Measurements from ENCODE around the gene CTCFL.

CTCFL gene

DNA sequence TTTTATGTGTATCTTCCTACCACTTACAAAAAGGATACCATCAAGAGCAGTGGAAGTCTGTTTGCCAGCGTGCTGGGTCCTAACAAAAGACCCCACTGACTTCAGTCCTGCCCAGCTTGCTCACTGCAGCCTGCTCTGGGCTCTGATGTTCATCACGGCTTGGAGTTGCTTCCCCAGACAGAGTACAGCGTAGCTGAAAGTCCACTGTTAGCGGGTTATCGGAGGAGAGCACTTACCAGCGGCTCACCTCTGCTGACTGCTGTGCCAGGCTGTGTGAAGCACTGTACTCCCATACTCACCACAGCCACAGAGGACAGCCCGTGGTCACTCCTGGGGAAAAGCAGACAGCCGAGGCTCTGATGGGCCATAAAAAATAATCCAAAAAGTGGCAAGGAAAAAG is 40.2 kb downstream of the CTCFL start:
- in situ Hi-C loops (cut with HindIII; ENCODE audit: low sequenced_read_pairs), result no loop called here
- H3K4me3 ChIP-seq (ENCODE audit: low read depth, low read length), result no peak overlapping the region
- DNase-seq (ENCODE audit: low read depth), result no peak
- TF ChIP-seq, protein P1, sequence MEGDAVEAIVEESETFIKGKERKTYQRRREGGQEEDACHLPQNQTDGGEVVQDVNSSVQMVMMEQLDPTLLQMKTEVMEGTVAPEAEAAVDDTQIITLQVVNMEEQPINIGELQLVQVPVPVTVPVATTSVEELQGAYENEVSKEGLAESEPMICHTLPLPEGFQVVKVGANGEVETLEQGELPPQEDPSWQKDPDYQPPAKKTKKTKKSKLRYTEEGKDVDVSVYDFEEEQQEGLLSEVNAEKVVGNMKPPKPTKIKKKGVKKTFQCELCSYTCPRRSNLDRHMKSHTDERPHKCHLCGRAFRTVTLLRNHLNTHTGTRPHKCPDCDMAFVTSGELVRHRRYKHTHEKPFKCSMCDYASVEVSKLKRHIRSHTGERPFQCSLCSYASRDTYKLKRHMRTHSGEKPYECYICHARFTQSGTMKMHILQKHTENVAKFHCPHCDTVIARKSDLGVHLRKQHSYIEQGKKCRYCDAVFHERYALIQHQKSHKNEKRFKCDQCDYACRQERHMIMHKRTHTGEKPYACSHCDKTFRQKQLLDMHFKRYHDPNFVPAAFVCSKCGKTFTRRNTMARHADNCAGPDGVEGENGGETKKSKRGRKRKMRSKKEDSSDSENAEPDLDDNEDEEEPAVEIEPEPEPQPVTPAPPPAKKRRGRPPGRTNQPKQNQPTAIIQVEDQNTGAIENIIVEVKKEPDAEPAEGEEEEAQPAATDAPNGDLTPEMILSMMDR (IDR thresholded peaks at IDR 0.05; ENCODE audit: low read depth, low read length, missing control alignments), result no peak

DNA sequence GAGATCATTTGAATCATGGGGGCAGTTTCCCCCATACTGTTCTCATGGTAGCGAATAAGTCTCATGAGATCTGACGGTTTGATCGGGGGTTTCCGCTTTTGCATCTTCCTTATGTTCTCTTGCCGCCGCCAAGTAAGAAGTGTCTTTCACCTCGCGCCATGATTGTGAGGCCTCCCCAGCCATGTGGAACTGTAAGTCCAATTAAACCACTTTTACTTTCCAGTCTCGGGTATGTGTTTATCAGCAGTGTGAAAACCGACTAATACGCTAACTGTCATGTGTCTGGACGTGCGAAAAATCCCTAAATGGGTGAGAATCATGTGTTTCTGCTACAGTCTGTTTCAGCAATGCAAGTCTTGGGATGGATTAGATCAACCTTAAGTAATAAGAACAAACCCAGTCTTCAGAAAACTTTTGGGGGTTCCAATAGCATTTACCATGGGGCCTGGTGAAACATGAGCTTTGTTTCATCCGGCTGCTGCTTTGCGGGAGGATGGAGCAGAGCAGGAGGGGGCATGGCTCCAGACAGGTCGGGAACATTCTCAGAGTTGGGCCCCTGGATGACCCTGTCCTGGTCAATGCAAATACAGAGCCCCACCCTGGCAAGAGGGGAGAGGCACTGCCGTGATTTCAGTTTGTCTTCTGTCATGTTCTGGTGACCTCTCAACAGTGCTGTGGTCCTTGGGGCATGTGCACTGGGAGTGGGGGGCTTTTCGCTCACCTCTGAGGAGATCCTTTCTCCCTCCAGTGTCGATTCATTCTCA is 41.5 kb downstream of the CTCFL start:
- TF ChIP-seq, protein P1 (IDR thresholded peaks at IDR 0.05; ENCODE audit: low read depth, low read length, missing control alignments), result no peak
- in situ Hi-C loops (cut with HindIII; ENCODE audit: low sequenced_read_pairs), result no loop called here
- no peak for DNase-seq (ENCODE audit: low read depth)
- no peak overlapping the region for H3K4me3 ChIP-seq (ENCODE audit: low read depth, low read length)

DNA sequence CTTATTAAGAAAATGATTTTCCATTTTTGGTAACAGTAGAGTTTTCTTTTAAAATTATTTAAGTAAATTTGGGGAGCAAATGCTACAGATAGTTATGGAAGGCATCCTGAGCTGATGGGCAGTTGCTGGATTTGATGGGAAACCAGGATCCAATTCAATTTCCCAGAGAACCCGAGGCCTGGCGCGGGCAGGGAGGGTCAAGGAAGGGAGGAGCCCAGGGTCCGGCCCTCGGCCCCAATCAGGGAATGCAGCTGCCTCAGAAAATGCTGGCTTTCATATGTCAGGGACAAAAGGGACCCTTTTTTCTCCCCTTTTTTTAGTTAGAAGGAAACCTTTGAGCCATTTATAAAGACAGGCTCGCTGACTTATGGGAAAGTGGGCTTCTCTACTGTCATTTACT is 42.1 kb downstream of the CTCFL start:
- DNase-seq (ENCODE audit: low read depth), result no peak
- in situ Hi-C loops (cut with HindIII; ENCODE audit: low sequenced_read_pairs), result no loop called here
- TF ChIP-seq, protein P1 (IDR thresholded peaks at IDR 0.05; ENCODE audit: low read depth, low read length, missing control alignments), result no peak
- no peak overlapping the region for H3K4me3 ChIP-seq (ENCODE audit: low read depth, low read length)

- TF ChIP-seq, protein P1 (IDR thresholded peaks at IDR 0.05; ENCODE audit: low read depth, low read length, missing control alignments), result no peak
- in situ Hi-C loops (cut with HindIII; ENCODE audit: low sequenced_read_pairs), result no loop called here
Measured at GRCh38 chr20:57482148-57482547, 42.8 kb downstream of the CTCFL start.

GRCh38 chr20:57481281-57481711 is 43.6 kb downstream of the CTCFL start:
- H3K4me3 ChIP-seq (ENCODE audit: low read depth, low read length), result no peak overlapping the region
- in situ Hi-C loops (cut with HindIII; ENCODE audit: low sequenced_read_pairs), result no loop called here
- no peak for DNase-seq (ENCODE audit: low read depth)
- TF ChIP-seq, protein P1 (IDR thresholded peaks at IDR 0.05; ENCODE audit: low read depth, low read length, missing control alignments), result no peak

More at GRCh38 chr20:57482148-57482547, 42.8 kb downstream of the CTCFL start:
- no peak for DNase-seq (ENCODE audit: low read depth)
- H3K4me3 ChIP-seq (ENCODE audit: low read depth, low read length), result no peak overlapping the region

DNA sequence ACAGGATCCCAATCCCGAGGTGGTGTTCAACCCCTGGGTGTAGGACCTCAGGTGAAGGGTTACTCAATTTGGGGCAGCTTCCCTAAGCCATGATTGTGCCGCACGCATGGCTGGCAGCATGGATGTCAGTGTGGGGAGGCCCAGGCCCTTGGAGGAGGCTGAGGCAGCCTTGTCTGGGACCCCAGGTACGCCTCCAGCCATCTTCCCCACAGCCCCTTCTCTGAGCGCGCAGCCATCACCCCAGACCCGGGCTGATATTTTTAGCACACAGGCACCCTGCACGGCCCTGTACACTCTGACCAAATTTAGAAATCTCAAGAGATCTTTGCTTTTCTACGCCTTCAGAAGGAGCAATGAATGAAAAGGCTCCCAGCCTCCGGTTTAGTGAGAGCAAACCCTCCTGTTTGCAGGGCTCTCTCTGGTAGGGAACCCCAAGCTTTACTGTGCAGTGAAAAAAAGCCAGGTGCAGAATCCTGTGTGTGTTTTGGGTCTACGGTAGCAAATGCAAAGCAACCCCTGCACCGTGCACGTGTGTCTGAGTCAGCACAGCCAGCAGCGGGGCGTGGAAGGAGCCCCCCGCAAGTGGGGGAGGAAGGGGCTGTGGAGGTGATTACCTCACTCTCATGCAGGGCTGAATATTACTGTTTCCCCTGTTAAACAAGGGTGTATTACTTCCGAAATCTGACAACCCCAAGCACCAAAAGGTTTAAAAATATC is 44.3 kb downstream of the CTCFL start:
- TF ChIP-seq, protein P1 (IDR thresholded peaks at IDR 0.05; ENCODE audit: low read depth, low read length, missing control alignments), result no peak
- in situ Hi-C loops (cut with HindIII; ENCODE audit: low sequenced_read_pairs), result no loop called here
- H3K4me3 ChIP-seq (ENCODE audit: low read depth, low read length), result no peak overlapping the region
- DNase-seq (ENCODE audit: low read depth), result no peak

Measured in astrocyte of the cerebellum (primary cell).